Measurements from ENCODE around the gene GRIP1. TPM values are rescaled to one million over a fixed set of nuclear protein-coding genes. Genes with fewer than 3 reads are reported as not detected.

GRIP1 gene
- total and polyA plus RNA-seq, 2 donors (not counting 3 experiments of a cell fraction or from before 2014, with no cell fraction given) = 0.04 to 0.69 TPM

- H3K9ac ChIP-seq (replicated peaks; ENCODE audit: extremely low read depth, insufficient read depth, low read length) = no peak overlapping the region
- H3K9me3 ChIP-seq (replicated peaks; ENCODE audit: control insufficient read depth, insufficient read depth, low read length) = no peaks in the 10 kb centered on the region
- H3K27me3 ChIP-seq (ENCODE audit: control insufficient read depth in 2 of 2, insufficient read depth in 2 of 2, low read length in 2 of 2) = no peaks in the 10 kb centered on the region
- no peak overlapping the region for H3K4me3 ChIP-seq (replicated peaks in 1 of 3; ENCODE audit: insufficient read depth in 1 of 3, low read depth in 1 of 3, low read length in 3 of 3)
- BruUV-seq (replicated peaks) = no TSS peak
- intact Hi-C loops (cut with micrococcal nuclease) (no loop called here), dilution Hi-C loops (cut with MboI; ENCODE audit: extremely low pct_ligation_motif_present, low sequenced_read_pairs) (no loop called here)
- no peaks in the 10 kb centered on the region for H3K36me3 ChIP-seq (ENCODE audit: control insufficient read depth in 2 of 2, extremely low read depth in 1 of 2, insufficient read depth in 2 of 2, low read length in 2 of 2)
- H3K79me2 ChIP-seq (ENCODE audit: control insufficient read depth, insufficient read depth, low read length) = no peaks in the 10 kb centered on the region
- ChIA-PET CTCF (no interaction called here), POLR2A (no interaction called here)
- DNase-seq (ENCODE audit: low read depth, low spot score) (no peak), FAIRE-seq (no peak)
- no peaks in the 10 kb centered on the region for H3K9me1 ChIP-seq (replicated peaks; ENCODE audit: control insufficient read depth, extremely low read depth, insufficient read depth, low read length)
- no peaks in the 10 kb centered on the region for H3K4me1 ChIP-seq (ENCODE audit: control insufficient read depth, extremely low read depth, insufficient read depth, low read length)
- H4K20me1 ChIP-seq (replicated peaks; ENCODE audit: control insufficient read depth, extremely low read depth, insufficient read depth, low read length) = no peaks in the 10 kb centered on the region
- no peak overlapping the region for H3K27ac ChIP-seq (ENCODE audit: insufficient read depth, low read depth, low read length)
- H3K4me2 ChIP-seq (ENCODE audit: insufficient read depth, low read length) = no peak overlapping the region
- no peak overlapping the region for H2AFZ ChIP-seq (ENCODE audit: low read depth, low read length)
- TF ChIP-seq POLR2A (IDR thresholded peaks at IDR 0.05; ENCODE audit: low read depth, low read length) (no peak), EZH2 (IDR thresholded peaks at IDR 0.05; ENCODE audit: borderline replicate concordance, low read depth, low read length, severe bottlenecking) (no peak), POLR2AphosphoS5 (IDR thresholded peaks at IDR 0.05; ENCODE audit: insufficient read depth, low read depth, low read length) (no peak), JUN (IDR thresholded peaks at IDR 0.05; ENCODE audit: borderline replicate concordance, insufficient read depth, insufficient read length, low read depth) (no peak), MYC (IDR thresholded peaks at IDR 0.05; ENCODE audit: low read depth, low read length) (no peak), FOS (IDR thresholded peaks at IDR 0.05; ENCODE audit: borderline replicate concordance, insufficient read depth, low read length) (no peak), GATA2 (IDR thresholded peaks at IDR 0.05; ENCODE audit: insufficient read depth, insufficient read length, low read depth, low read length) (no peak), CTCF (IDR thresholded peaks at IDR 0.05; ENCODE audit: extremely low read depth in 1 of 2, insufficient read depth in 1 of 2, low read depth in 1 of 2, low read length in 2 of 2) (no peak), MAX (IDR thresholded peaks at IDR 0.05; ENCODE audit: insufficient read depth, insufficient read length) (no peak)
Observed at GRCh38 chr12:66589095-66589494, 89.8 kb downstream of the GRIP1 start.

Data from endothelial cell of umbilical vein (primary cell).